ENCODE data around the gene SLC19A1.

GRCh38 chr21:45511007-45511406 lies 31.2 kb downstream of the SLC19A1 start:
- TF ChIP-seq CEBPB (IDR thresholded peaks at IDR 0.05), result no peak
- TF ChIP-seq CREB1 (IDR thresholded peaks at IDR 0.05; ENCODE audit: low read depth), result no peak
- no peak for TF ChIP-seq EP300 (IDR thresholded peaks at IDR 0.05; ENCODE audit: borderline replicate concordance)
- no peak for TF ChIP-seq ZBTB7A (IDR thresholded peaks at IDR 0.05; ENCODE audit: low read depth)
- TF ChIP-seq FOXM1 (IDR thresholded peaks at IDR 0.05; ENCODE audit: borderline replicate concordance, low read depth), result no peak

All from Ishikawa (cell line).